HG02943 (cell line): Measurements from ENCODE around the gene CARM1.

Experiments
- ATAC-seq: cut with Tn5 transposase; IDR thresholded peaks from one replicate; pipeline ENCODE4 v1.9.1; 2021; ENCODE audit warnings: mild to moderate bottlenecking, low read depth, moderate library complexity; ENCODE audit not compliant: unreplicated experiment

Gene CARM1

DNA sequence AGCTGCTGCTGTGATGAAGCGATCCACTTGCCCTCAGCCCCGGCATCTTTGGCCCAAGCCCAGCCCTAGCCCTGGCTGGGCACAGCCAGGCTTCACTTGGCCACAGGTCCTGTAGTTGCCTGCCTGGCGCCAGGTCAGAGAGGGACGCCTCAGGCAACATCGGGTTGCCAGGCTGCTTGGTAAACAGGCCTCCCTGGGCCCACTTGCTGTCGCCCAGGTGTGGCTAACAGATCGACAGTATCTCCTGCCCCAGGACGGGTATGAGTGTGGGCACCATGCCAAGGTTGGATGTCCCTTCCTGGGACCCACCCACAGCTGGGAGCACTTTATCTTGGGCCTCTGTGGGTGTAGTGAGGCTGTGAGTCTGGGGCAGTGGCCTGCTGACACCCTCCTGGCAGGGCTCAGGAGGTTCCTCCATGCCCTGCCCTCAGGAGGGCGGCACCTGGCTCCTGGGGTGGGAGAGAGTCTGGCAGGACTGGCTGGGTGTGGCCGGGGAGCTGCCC lies 27.8 kb downstream of the CARM1 start:
- no peak for ATAC-seq

DNA sequence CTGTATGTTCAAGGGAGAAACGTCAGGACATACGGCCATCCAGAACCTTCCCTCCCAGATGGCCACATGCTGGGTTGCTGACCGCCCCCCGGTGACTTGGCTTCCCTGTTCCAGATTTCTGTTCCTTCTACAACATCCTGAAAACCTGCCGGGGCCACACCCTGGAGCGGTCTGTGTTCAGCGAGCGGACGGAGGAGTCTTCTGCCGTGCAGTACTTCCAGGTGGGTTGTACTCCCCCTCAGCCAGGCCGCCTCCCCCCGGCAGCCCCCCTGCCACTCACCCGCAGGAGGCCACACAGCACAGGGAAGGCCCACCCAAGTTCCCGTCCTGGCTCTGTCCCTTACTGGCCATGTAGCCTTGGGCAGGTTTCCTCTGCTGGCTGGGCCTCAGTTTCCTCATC lies 36.6 kb downstream of the CARM1 start:
- no peak for ATAC-seq

DNA sequence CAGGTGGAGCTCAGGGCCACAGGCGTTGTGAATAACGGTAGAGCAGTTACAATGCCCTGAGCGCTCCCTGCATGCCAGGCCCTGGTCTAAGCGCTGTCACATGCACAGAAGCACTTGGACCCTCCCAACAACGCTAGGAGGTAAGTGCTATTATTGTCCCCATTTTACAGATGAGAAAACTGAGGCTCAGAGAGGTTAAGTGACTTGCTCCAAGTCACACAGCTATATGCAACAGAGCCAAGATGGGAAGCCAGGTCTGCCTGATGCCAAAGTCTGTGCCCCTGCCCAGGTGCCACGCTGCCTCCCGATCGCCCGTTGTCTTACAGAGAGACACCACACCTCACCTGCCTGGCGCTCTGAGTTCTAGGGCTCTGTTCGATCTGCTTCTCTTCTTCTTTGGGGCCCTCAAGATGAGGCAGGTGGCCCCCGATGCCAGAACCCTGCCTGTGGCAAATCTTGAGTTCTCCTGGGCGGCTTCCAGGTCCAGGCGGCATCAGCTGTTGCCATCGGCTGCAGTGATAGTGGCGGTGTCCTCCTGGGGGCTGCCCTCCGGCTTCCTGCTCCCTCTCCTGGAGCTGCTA lies 37.1 kb downstream of the CARM1 start:
- ATAC-seq = no peak

DNA sequence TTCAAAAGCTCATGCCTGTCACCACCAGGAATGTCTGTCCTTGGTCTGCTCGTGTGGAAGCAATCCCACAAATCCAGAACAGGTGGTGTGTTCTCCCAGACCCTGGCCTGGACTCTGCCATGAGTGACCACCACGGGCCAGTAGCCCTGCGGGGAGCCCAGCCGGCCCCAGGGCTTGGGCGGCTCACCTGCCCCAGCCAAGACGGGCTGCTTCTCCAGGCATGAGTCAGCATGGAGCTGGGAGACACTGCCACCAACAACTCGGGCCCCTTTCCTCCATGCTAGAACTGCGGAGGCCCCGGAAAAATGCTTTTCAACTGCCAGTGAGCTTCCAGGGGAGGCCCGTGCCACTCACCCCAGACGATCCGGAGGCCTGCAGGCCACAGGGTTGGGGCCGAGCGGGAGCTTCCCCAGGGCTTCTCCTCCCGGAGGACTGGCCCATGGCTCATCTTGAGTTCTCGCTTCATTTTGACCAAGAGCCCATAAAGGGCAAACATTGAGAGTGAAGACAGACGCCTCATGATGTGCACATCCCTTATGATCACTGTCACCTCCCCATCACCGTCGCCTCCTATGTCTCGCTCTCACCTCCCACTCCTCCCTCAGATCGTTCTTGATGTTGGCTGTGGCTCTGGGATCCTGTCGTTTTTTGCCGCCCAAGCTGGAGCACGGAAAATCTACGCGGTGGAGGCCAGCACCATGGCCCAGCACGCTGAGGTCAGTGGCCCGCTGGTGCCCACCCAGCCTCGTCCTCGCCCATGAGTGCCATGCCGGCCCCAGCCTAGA lies 40.4 kb downstream of the CARM1 start:
- no peak for ATAC-seq

DNA sequence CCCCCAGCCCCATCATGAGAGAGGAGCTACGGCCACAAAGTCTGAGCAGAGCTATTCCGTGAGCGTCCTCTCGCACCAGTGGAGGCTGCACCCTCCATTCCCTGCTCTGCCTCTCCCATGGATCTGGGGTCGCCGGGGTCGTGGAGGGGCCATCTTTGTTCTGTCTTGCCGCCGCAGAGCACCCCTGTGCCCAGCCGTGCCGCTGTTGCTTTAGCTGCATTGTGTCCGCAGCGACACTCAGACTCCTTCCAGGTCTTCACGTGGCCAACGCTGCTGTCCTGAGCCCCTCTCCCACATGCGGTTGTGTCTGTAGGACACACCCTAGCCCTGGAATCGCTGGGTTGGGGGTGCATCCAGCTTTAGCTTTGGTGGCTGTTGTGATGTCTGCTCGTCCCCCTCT lies 41.3 kb downstream of the CARM1 start:
- ATAC-seq = no peak

DNA sequence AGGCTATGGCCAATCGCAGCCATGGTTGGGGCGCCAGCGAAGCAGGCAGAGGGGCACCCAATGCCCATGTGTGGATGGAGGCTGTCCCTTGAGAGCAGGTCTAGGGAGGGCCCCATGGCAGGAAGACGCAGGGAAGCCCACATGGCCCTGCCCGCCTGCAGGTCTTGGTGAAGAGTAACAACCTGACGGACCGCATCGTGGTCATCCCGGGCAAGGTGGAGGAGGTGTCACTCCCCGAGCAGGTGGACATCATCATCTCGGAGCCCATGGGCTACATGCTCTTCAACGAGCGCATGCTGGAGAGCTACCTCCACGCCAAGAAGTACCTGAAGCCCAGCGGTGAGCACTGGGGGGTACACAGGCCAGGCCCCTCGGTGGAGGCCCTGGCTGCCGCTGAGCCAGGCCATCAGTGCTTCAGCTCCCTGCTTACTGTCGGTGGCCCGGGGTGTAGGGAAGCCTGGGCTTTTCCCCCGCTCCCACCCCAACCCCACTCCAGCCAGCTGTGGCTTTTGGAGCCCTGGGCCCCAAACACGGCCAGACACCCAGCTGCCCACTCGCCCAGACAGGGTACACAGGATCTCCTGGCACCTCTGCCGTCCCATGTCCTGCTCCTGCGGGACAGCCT lies 42.5 kb downstream of the CARM1 start:
- ATAC-seq = no peak

DNA sequence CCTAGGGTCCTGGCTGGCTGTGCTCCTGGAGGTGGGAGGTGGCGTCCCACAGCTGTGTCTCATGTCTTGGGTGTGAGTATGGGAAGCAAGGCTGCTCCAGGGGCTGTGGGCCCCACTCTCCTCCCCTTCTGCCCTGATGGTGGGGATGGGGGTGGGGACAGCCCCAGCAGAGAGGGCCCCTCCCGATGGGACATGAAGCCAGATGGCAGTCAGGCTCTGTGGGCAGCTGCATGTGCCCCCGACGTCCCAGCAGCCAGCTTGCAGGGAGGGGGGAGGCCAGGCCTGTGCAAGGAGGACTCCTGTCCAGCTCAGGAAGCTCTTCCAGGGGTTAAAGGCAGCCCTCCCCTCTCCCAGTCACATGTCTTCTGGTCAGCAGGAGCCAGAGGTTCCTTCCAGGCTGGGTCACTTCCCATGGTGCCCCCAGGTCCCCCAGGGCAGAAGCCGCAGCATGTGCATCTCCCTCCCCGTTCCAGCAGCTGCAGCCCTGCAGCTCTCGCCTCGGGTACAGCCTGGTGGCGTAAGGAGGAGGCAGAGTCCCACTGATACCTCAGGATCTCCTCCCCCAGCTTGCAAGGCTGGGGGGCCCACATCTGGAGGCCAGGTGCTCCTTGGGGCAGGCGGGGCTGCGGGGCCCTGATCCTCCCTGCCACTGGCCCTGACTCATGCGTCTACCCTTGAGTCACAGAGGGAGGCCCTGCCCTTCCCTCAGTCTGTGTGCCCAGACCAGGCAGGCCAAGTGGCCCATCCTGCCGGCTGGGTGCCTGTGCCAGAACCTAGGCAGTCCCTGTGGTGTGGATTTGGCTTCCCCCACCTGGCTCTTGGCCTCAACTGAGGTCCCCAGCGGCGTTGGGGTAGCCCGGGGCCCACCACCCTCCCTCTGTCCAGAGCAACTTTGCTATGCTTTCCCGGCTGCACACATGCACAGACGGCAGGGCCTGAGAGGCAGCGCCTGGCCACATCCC lies 44.1 kb downstream of the CARM1 start:
- no peak for ATAC-seq

DNA sequence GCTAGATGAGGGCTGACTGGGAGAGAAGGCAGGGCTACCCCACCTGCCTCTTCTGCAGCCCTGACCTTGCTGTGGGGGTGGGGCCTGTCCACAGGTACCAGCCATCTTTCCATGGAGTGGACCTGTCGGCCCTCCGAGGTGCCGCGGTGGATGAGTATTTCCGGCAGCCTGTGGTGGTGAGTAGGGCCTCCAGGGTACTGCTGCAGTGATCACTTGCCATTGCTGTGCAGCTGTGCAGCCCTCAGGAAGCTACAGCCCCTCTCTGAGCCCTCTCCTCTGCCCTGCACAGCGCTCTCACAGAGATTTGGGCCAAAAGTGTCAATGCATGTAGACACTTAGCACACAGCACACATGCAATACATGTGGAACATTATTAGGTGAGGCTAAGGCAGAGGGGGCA lies 45.2 kb downstream of the CARM1 start:
- no peak for ATAC-seq

DNA sequence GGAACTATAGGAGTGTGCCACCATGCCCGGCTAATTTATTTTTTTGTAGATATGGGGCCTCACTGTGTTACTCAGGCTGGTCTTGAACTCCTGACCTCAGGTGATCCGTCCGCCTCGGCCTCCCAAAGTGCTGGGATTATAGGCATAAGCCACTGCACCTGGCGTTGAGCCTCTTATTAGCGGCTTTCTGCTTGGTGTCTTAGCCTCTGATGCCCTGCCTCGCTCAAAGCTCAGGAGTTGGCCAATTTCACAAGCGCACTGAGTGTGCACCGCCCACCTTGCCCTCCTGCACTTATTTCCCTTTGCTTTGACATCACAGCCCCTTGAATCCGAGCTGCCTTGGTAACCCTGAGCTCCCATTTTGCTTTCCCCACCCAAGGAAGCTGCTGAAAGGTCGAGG lies 47.0 kb downstream of the CARM1 start:
- ATAC-seq = no peak

DNA sequence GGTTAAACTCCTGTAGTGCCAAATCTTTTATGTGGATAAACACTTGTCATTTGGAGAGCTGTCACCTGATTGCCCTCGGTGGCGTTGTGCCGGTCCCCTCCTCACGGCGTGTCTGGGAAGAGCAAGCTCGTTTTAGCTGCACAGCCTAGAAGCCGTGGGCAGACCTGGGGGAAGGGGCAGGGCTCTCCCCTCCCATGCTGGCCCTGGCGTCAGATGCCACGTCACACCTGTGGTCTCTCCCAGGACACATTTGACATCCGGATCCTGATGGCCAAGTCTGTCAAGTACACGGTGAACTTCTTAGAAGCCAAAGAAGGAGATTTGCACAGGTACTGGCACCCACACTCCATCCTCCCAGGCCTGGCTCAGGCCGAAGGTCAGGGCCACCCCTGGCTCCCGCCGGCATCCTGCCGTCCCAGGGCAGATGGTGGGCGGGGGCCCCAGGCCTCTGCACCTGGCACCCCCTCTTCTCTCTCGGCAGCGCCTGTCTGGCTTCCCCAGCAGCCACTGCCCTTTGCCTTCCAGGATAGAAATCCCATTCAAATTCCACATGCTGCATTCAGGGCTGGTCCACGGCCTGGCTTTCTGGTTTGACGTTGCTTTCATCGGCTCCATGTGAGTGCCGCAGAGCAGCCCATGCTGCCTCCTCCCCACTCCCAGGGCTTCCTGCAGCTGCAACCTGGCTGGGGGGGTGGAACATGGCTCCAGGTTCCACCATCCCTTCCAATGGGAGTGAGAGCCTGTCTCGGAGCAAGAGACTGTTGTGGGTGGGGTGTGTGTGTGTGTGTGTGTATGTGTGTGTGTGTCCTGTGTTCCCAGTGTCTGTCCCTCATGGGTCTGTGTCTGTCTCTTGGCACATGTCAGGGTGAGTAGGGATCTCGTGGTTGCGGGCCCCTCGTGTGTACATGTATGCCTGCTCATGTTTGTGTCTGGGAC lies 48.3 kb downstream of the CARM1 start:
- ATAC-seq = no peak

DNA sequence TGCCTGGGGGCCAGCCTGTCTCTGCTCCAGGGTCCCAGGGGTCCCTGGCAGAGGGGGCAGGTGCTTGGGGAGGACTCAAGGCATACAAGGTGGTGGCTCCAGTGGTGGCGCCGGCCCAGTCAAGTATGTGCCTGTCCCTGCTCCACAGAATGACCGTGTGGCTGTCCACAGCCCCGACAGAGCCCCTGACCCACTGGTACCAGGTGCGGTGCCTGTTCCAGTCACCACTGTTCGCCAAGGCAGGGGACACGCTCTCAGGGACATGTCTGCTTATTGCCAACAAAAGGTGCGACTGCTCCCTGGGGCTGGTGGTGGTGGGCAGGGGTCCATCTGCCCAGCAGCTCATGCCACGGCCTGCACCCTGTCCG lies 48.9 kb downstream of the CARM1 start:
- ATAC-seq = no peak

DNA sequence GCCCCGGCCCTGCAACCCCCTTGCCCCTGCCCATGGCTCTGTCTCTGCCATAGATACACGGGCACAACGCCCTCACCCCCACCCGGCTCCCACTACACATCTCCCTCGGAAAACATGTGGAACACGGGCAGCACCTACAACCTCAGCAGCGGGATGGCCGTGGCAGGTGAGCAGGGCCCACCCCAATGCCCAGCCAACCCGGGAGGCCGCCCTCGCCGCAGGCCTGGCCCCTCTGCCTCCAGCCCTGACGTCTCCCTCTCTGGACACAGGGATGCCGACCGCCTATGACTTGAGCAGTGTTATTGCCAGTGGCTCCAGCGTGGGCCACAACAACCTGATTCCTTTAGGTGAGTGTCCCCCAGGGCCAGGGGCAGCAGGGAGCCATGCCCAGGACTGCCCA lies 49.4 kb downstream of the CARM1 start:
- ATAC-seq = no peak

DNA sequence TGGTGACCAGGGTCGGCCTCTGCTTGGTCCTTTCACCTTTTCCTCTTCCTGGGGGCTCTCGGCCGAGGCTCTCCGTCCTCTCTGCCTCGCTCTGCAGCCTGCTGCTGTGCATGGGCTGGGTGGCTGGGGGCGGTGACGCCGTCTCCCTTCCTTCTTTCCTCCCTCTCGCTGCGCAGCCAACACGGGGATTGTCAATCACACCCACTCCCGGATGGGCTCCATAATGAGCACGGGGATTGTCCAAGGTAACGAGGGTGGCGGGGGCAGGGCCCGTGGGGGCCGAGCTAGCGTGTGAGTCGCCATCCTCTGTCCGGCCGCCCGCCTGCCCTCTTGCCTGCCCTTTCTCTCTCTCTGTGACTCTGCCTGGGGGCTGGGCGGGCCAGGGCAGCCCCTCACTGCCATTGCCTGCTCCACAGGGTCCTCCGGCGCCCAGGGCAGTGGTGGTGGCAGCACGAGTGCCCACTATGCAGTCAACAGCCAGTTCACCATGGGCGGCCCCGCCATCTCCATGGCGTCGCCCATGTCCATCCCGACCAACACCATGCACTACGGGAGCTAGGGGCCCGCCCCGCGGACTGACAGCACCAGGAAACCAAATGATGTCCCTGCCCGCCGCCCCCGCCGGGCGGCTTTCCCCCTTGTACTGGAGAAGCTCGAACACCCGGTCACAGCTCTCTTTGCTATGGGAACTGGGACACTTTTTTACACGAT lies 50.0 kb downstream of the CARM1 start:
- ATAC-seq = no peak

DNA sequence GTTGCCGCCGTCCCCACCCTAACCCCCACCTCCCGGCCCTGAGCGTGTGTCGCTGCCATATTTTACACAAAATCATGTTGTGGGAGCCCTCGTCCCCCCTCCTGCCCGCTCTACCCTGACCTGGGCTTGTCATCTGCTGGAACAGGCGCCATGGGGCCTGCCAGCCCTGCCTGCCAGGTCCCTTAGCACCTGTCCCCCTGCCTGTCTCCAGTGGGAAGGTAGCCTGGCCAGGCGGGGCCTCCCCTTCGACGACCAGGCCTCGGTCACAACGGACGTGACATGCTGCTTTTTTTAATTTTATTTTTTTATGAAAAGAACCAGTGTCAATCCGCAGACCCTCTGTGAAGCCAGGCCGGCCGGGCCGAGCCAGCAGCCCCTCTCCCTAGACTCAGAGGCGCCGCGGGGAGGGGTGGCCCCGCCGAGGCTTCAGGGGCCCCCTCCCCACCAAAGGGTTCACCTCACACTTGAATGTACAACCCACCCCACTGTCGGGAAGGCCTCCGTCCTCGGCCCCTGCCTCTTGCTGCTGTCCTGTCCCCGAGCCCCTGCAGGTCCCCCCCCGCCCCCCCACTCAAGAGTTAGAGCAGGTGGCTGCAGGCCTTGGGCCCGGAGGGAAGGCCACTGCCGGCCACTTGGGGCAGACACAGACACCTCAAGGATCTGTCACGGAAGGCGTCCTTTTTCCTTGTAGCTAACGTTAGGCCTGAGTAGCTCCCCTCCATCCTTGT lies 50.7 kb downstream of the CARM1 start:
- ATAC-seq = no peak

DNA sequence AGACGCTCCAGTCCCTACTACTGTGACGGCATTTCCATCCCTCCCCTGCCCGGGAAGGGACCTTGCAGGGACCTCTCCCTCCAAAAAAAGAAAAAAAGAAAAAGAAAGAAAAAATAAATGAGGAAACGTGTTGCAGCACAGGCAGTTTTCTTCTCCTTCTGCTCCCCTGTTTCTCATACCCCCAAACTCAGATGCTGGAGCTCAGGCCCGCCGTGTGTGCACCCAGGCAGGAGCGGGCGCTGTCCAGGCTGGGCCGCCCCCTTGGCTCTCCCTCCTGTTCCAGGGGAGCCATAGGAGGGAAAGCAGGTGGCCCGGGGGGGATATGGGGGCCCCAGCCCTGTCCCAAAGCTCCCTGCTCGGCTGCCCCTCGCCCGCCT lies 51.3 kb downstream of the CARM1 start:
- ATAC-seq = no peak

DNA sequence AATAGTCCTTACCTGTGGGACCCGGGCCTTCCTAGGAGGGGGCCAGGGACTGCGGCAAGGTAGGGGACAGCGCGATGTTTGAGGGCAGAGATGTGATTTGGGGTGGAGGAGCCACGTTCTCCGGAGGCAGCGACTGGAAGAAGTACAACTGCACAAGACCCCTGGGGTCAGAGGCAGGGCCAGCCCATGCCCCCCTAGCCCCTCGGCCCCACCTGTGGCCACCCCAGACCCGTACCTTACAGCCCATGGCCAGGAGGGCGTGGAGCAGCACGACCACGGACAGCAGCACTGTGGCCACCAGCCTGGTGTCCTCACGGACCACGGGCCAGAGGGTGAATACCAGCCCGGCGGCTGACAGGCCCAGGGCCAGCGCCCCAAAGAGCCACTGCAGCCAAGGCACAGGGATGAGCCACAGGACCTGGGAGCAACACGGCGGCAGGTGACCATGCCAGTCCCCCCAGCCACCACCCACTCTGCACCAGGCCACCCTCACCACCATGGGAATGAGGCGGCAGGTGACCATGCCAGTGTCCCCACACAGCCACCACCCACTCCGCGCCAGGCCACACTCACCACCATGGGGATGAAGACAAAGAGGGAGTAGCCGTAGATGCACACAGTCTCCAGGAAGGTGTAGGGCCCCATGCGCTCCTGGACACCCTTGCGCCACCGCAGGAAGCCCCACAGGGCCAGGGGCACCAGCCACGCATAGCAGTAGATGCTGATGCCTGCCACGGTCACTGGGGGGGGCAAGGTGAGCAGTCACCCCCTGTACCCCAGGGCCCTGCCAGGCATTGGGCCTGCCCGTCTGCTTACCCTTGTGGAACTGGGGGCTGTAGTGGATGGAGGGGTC lies 52.1 kb downstream of the CARM1 start:
- ATAC-seq = no peak

DNA sequence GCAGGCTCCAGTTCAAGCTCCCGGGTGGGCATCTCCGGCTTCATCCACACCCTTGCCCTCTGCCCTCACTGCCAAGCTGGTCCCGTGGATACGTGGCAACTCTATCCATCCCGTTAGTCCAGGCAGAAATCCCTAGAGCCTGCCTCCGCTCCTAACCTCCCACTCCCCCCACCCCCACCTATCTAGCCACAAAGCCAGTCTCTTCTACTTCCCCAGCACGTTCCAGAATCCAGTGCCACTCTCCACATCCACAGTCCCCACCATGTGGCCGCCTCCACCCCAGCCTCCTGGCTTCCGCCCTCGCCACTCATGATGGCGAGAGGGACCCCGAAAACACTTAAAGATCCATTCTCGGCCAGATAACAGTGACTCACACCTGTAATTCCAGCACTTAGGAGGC lies 53.2 kb downstream of the CARM1 start:
- ATAC-seq = no peak
